A549 (cell line): ENCODE data around the gene KIF16B. TPM values are rescaled to one million over a fixed set of nuclear protein-coding genes. Genes with fewer than 3 reads are reported as not detected.
"Not testable (repeated sequence)": the region's sequence is repeated elsewhere in the genome, so short reads cannot be mapped to it uniquely, and the experiment has no call there.

ENCODE experiments used
- ATAC-seq, 2 experiments: fragments of 200-7000 bp in 1 of 2; fragments of >200 bp in 1 of 2; cut with Nextera tagmentation in 1 of 2; cut with Tn5 transposase in 1 of 2; 3 replicates each; pipeline versions ENCODE4 v1.8.0 to v1.9.1; 2018 to 2020; ENCODE audit warnings: mild to moderate bottlenecking in 1 of 2, moderate library complexity in 1 of 2
- CTCF ChIA-PET: fragments of 300-600 bp; sonication (Branson Sonifier 250); formaldehyde crosslinking; extraction: SDS; loops from one replicate; lab custom pipeline; 2021; ENCODE audit warnings: antibody characterized with exemption, inconsistent platforms; lab: Yijun Ruan, JAX
- POLR2A ChIA-PET: fragments of 350-600 bp; formaldehyde crosslinking; extraction: SDS; loops from one replicate; lab custom pipeline; 2021; ENCODE audit warnings: antibody characterized with exemption, inconsistent platforms; lab: Yijun Ruan, JAX
- DNase-seq, 2 experiments: peaks; one replicate each; pipeline versions ENCODE4 v3.0.0 to v3.0.0-alpha.2; 2011 to 2016; ENCODE audit warnings: low read depth in 1 of 2, low spot score in 1 of 2
- FAIRE-seq: peaks from 2 replicates; lab custom pipeline; 2011; peaks lifted over from hg19 to GRCh38; lab: Jason Lieb, UNC
- H3K27ac ChIP-seq, 2 experiments: fragments of >200 bp; sonication (Bioruptor Twin); formaldehyde crosslinking; 3 replicates each; pipeline ENCODE4 v1.5.1; 2016 to 2017
- H3K4me1 ChIP-seq: fragments of >200 bp; sonication (Bioruptor Twin); formaldehyde crosslinking; 3 replicates; pipeline ENCODE4 v1.6.1; 2016
- H3K4me2 ChIP-seq: fragments of >200 bp; sonication (Bioruptor Twin); formaldehyde crosslinking; 3 replicates; pipeline ENCODE4 v1.6.1; 2016
- H3K4me3 ChIP-seq: fragments of >200 bp; sonication (Bioruptor Twin); formaldehyde crosslinking; 3 replicates; pipeline ENCODE4 v1.5.1; 2016
- H3K9me3 ChIP-seq: fragments of >200 bp; sonication (Bioruptor Twin); formaldehyde crosslinking; 3 replicates; pipeline ENCODE4 v1.6.1; 2016
- BCL3 ChIP-seq: fragments of >200 bp; sonication (Bioruptor Twin); formaldehyde crosslinking; IDR thresholded peaks from 3 replicates; pipeline ENCODE4 v1.6.1; 2016
- CEBPB ChIP-seq, 2 experiments: fragments of >200 bp in 1 of 2; sonication (Bioruptor Twin) in 1 of 2; formaldehyde crosslinking in 1 of 2; IDR thresholded peaks; 2 replicates each; pipeline ENCODE4 v1.6.1; 2012 to 2016
- EHF ChIP-seq: fragments of 250-450 bp; sonication (Bioruptor Pico); IDR thresholded peaks from 2 replicates; pipeline ENCODE4 v1.5.0; 2020; ENCODE audit warnings: mild to moderate bottlenecking
- HES2 ChIP-seq: fragments of >200 bp; sonication (Bioruptor Twin); formaldehyde crosslinking; IDR thresholded peaks from 2 replicates; pipeline ENCODE4 v1.6.1; 2016
- HEYL ChIP-seq: fragments of 250-450 bp; sonication (Bioruptor Pico); IDR thresholded peaks from 2 replicates; pipeline ENCODE4 v1.8.0; 2021; ENCODE audit warnings: mild to moderate bottlenecking, moderate library complexity
- HMGXB4 ChIP-seq: fragments of 250-450 bp; sonication (Bioruptor Pico); IDR thresholded peaks from 2 replicates; pipeline ENCODE4 v1.5.0; 2021; ENCODE audit warnings: mild to moderate bottlenecking, moderate library complexity, borderline replicate concordance
- HOXB5 ChIP-seq: fragments of 250-450 bp; sonication (Bioruptor Pico); IDR thresholded peaks from 2 replicates; pipeline ENCODE4 v1.5.0; 2020; ENCODE audit warnings: mild to moderate bottlenecking, moderate library complexity
- JUN ChIP-seq, 2 experiments: fragments of >200 bp; sonication (Bioruptor Twin); formaldehyde crosslinking; IDR thresholded peaks; 2 replicates in 1 of 2; 3 replicates in 1 of 2; pipeline ENCODE4 v1.6.1; 2016 to 2017
- KDM5A ChIP-seq: fragments of 200-600 bp; sonication (generic); IDR thresholded peaks from 2 replicates; pipeline ENCODE4 v1.6.1; 2016; ENCODE audit warnings: antibody characterized with exemption, mild to moderate bottlenecking
- MAFK ChIP-seq: fragments of 450-650 bp; IDR thresholded peaks from 2 replicates; pipeline ENCODE4 v1.6.1; 2014; ENCODE audit not compliant: partially characterized antibody
- MAZ ChIP-seq: fragments of 150-350 bp; IDR thresholded peaks from 2 replicates; pipeline ENCODE4 v1.6.1; 2014; ENCODE audit warnings: antibody characterized with exemption, low read depth, low read length, borderline replicate concordance
- NFE2L2 ChIP-seq: fragments of 150-350 bp; conservative IDR thresholded peaks from 2 replicates; pipeline ENCODE4 v1.6.1; 2014; ENCODE audit warnings: low read length
- NPAS2 ChIP-seq: fragments of 250-450 bp; sonication (Bioruptor Pico); IDR thresholded peaks from 2 replicates; pipeline ENCODE4 v1.8.0; 2022; ENCODE audit warnings: mild to moderate bottlenecking, moderate library complexity, borderline replicate concordance
- NR3C1 ChIP-seq: fragments of >200 bp; sonication (Bioruptor Twin); formaldehyde crosslinking; IDR thresholded peaks from 3 replicates; pipeline ENCODE4 v1.6.1; 2017
- RAD21 ChIP-seq, 2 experiments: fragments of >200 bp in 1 of 2; sonication (Bioruptor Twin) in 1 of 2; formaldehyde crosslinking in 1 of 2; IDR thresholded peaks in 1 of 2; conservative IDR thresholded peaks in 1 of 2; 2 replicates in 1 of 2; 3 replicates in 1 of 2; pipeline ENCODE4 v1.6.1; 2012 to 2018; ENCODE audit warnings: inconsistent platforms in 1 of 2
- RNF2 ChIP-seq: fragments of 200-600 bp; sonication (generic); IDR thresholded peaks from 2 replicates; pipeline ENCODE4 v1.6.1; 2016; ENCODE audit warnings: low read depth, mild to moderate bottlenecking, antibody characterized with exemption, moderate library complexity, borderline replicate concordance
- SREBF2 ChIP-seq: fragments of 450-650 bp; IDR thresholded peaks from 2 replicates; pipeline ENCODE4 v1.6.1; 2014; ENCODE audit warnings: mild to moderate bottlenecking, moderate library complexity
- TFCP2L1 ChIP-seq: fragments of 250-450 bp; sonication (Bioruptor Pico); IDR thresholded peaks from 2 replicates; pipeline ENCODE4 v1.5.0; 2021; ENCODE audit warnings: mild to moderate bottlenecking
- TP53 ChIP-seq: fragments of 250-450 bp; sonication (Bioruptor Pico); IDR thresholded peaks from 2 replicates; pipeline ENCODE4 v1.5.0; 2021; ENCODE audit warnings: mild to moderate bottlenecking, moderate library complexity
- USF2 ChIP-seq: fragments of 450-650 bp; IDR thresholded peaks from 2 replicates; pipeline ENCODE4 v1.6.1; 2014; ENCODE audit warnings: antibody characterized with exemption
- ZFP36 ChIP-seq: fragments of 450-650 bp; IDR thresholded peaks from 2 replicates; pipeline ENCODE4 v1.6.1; 2014; ENCODE audit warnings: borderline replicate concordance; ENCODE audit not compliant: partially characterized antibody
- ZSCAN20 ChIP-seq: fragments of 250-450 bp; sonication (Bioruptor Pico); IDR thresholded peaks from 2 replicates; pipeline ENCODE4 v1.8.0; 2022; ENCODE audit warnings: mild to moderate bottlenecking, moderate library complexity
- WGBS: methylation state at CpG from one replicate; pipeline ENCODE4 v1.1.6; 2017; ENCODE audit errors: missing lambda C conversion rate; 5-methylcytosine and 5-hydroxymethylcytosine counted together
- polyA plus RNA-seq, 4 experiments: library from polyadenylated mRNA; depleted of rRNA in 3 of 4; stranded (reverse); fragments of >200 nt; fragmentation: RNase III in 1 of 4; extraction: RNeasy Plus Mini Kit Qiagen cat#74134 plus additional on column Dnase treatment in 1 of 4; gene quantifications; 2 replicates in 3 of 4; 3 replicates in 1 of 4; pipeline ENCODE4 v1.2.3, GENCODE V29; 2011 to 2017

KIF16B gene
- polyA plus RNA-seq, 2 of the 4 experiments (the other 2 are of a cell fraction) = 14.1 to 23.3 TPM

GRCh38 chr20:16596991-16597390, 23.7 kb upstream of the KIF16B start:
- 37% methylated on average over 5 of the region's 5 CpGs for WGBS
- Histone ChIP-seq H3K9me3 (no peaks in the 10 kb centered on the region), H3K4me3 (no peak overlapping the region), H3K27ac (no peak overlapping the region), H3K4me1 (no peaks in the 10 kb centered on the region), H3K4me2 (no peak overlapping the region)
- DNase-seq = no peak
- no peak for ATAC-seq
- TF ChIP-seq HOXB5 (CRISPR knock-in tag) = no peak
- no peak for TF ChIP-seq TP53 (CRISPR knock-in tag)
- TF ChIP-seq RAD21 (conservative IDR thresholded peaks at IDR 0.05 in 1 of 2, IDR thresholded peaks at IDR 0.05 in 1 of 2) = no peak
- TF ChIP-seq RNF2 = no peak
- TF ChIP-seq JUN (IDR thresholded peaks at IDR 0.05) = no peak
- no peak for TF ChIP-seq HEYL (CRISPR knock-in tag)
- no peak for TF ChIP-seq SREBF2
- no peak for TF ChIP-seq NPAS2 (CRISPR knock-in tag)
- no peak for TF ChIP-seq CEBPB (IDR thresholded peaks at IDR 0.05)
- no peak for TF ChIP-seq HMGXB4 (CRISPR knock-in tag)
- TF ChIP-seq ZSCAN20 (CRISPR knock-in tag) = no peak
- no peak for TF ChIP-seq NFE2L2
- no peak for TF ChIP-seq MAFK
- TF ChIP-seq TFCP2L1 (CRISPR knock-in tag) = no peak
- TF ChIP-seq EHF (CRISPR knock-in tag) = no peak
- TF ChIP-seq NR3C1 = no peak
- TF ChIP-seq KDM5A = no peak
- no peak for TF ChIP-seq USF2
- TF ChIP-seq BCL3 = no peak
- no peak for TF ChIP-seq ZFP36
- POLR2A ChIA-PET = no interaction called here
- CTCF ChIA-PET = no interaction called here
- FAIRE-seq = no peak

GRCh38 chr20:16596404-16596803, 23.2 kb upstream of the KIF16B start:
- H3K4me3 ChIP-seq, FAIRE-seq, CTCF ChIA-PET, DNase-seq, H3K27ac ChIP-seq, POLR2A ChIA-PET, H3K4me1 ChIP-seq, H3K4me2 ChIP-seq, H3K9me3 ChIP-seq: not testable (repeated sequence)
- 0% methylated on average over 3 of the region's 3 CpGs for WGBS
- peak in 1 of 2 experiments; percentile 36; a peak in 1 of 6 replicates for ATAC-seq

- DNase-seq (no peak), FAIRE-seq (no peak), ATAC-seq (no peak)
- ChIA-PET CTCF (no interaction called here), POLR2A (no interaction called here)
- no peak for TF ChIP-seq ZSCAN20 (CRISPR knock-in tag)
- no peak for TF ChIP-seq EHF (CRISPR knock-in tag)
- no peak for TF ChIP-seq NPAS2 (CRISPR knock-in tag)
- no peak for TF ChIP-seq HES2
- TF ChIP-seq MAZ = no peak
- H3K9me3 ChIP-seq = no peaks in the 10 kb centered on the region
- no peak overlapping the region for H3K4me3 ChIP-seq
- no peaks in the 10 kb centered on the region for H3K4me1 ChIP-seq
- no peak overlapping the region for H3K27ac ChIP-seq
- no peak overlapping the region for H3K4me2 ChIP-seq
- 87% methylated on average over 1 of the region's 1 CpG for WGBS
These were observed 22.1 kb upstream of the KIF16B start for GRCh38 chr20:16595376-16595775.
